GM18907 (cell line): ENCODE results near the gene ICAM1.
A peak's percentile ranks its signal among the peaks of the same experiment; 100 is the strongest.
"Not testable (repeated sequence)": the region's sequence is repeated elsewhere in the genome, so short reads cannot be mapped to it uniquely, and the experiment has no call there.

Experiments used
- ATAC-seq: cut with Tn5 transposase; IDR thresholded peaks from one replicate; pipeline ENCODE4 v1.9.1; 2021; ENCODE audit warnings: mild to moderate bottlenecking, moderate library complexity; ENCODE audit not compliant: unreplicated experiment

ICAM1 gene

GRCh38 chr19:10271543-10272086 is 695 bp downstream of the ICAM1 start:
- ATAC-seq = peak; percentile 26

GRCh38 chr19:10274589-10274988 is 3.7 kb downstream of the ICAM1 start:
- no peak for ATAC-seq

GRCh38 chr19:10277795-10278589 is 7.1 kb downstream of the ICAM1 start:
- no peak for ATAC-seq

GRCh38 chr19:10278935-10279334 is 8.0 kb downstream of the ICAM1 start:
- ATAC-seq = no peak

GRCh38 chr19:10279737-10280442 is 9.0 kb downstream of the ICAM1 start:
- ATAC-seq = no peak

GRCh38 chr19:10282043-10282442 is 11.1 kb downstream of the ICAM1 start:
- not testable (repeated sequence) for ATAC-seq

- no peak for ATAC-seq
Measured at GRCh38 chr19:10283301-10284064, 12.6 kb downstream of the ICAM1 start.

GRCh38 chr19:10284065-10284959 is 13.4 kb downstream of the ICAM1 start:
- ATAC-seq = no peak

GRCh38 chr19:10284960-10285278 is 14.0 kb downstream of the ICAM1 start:
- ATAC-seq = no peak

- no peak for ATAC-seq
Measured at GRCh38 chr19:10285393-10285792, 14.5 kb downstream of the ICAM1 start.

- no peak for ATAC-seq
Measured at GRCh38 chr19:10286803-10287737, 16.1 kb downstream of the ICAM1 start, which contains the start of gene ICAM4. TSS of gene ICAM4 (plus strand) at chr19:10286955. CDS start at chr19:10287013, 58 bp downstream.

GRCh38 chr19:10288662-10289166 is 17.8 kb downstream of the ICAM1 start:
- ATAC-seq = no peak

- no peak for ATAC-seq
Measured at GRCh38 chr19:10289167-10289835, 18.4 kb downstream of the ICAM1 start.

- ATAC-seq = no peak
Measured at GRCh38 chr19:10289836-10290356, 19.0 kb downstream of the ICAM1 start, which contains the start of gene ICAM5. TSS of gene ICAM5 (plus strand) at chr19:10289952. CDS start at chr19:10290044, 92 bp downstream.

- no peak for ATAC-seq
Measured at GRCh38 chr19:10290357-10290875, 19.5 kb downstream of the ICAM1 start.

GRCh38 chr19:10290876-10291553 is 20.1 kb downstream of the ICAM1 start:
- ATAC-seq = no peak

GRCh38 chr19:10291554-10292205 is 20.8 kb downstream of the ICAM1 start:
- ATAC-seq = no peak
